ENCODE measurements around the gene MRPL11.

MRPL11 gene

GRCh38 chr11:66470015-66470414, 31.4 kb upstream of the MRPL11 start:
- Histone ChIP-seq H3K36me3 (peaks cover 33 to 49% (median 38%) of the 10 kb centered on the region in 3 donors), H3K9me3 (no peaks in the 10 kb centered on the region), H3K4me1 (peaks cover 0 to 22% (median 16%) of the 10 kb centered on the region in 4 donors), H3K27ac (no peak overlapping the region), H3K27me3 (no peaks in the 10 kb centered on the region), H3K4me3 (no peak overlapping the region)
- no peak for TF ChIP-seq CTCF (IDR thresholded peaks at IDR 0.05)
- DNase-seq = no peak
- intact Hi-C loops (cut with DNase I; ENCODE audit: low total_unique reads) = no loop called here

GRCh38 chr11:66469441-66469840, 30.8 kb upstream of the MRPL11 start:
- peaks cover 28 to 43% (median 36%) of the 10 kb centered on the region in 3 donors for H3K36me3 ChIP-seq
- no peaks in the 10 kb centered on the region for H3K9me3 ChIP-seq
- H3K4me1 ChIP-seq = peaks cover 0 to 22% (median 16%) of the 10 kb centered on the region in 4 donors
- intact Hi-C loops (cut with DNase I; ENCODE audit: low total_unique reads) = no loop called here
- H3K4me3 ChIP-seq = no peak overlapping the region
- H3K27me3 ChIP-seq = no peaks in the 10 kb centered on the region
- DNase-seq = no peak
- H3K27ac ChIP-seq = no peak overlapping the region
- TF ChIP-seq CTCF (IDR thresholded peaks at IDR 0.05) = no peak

GRCh38 chr11:66468691-66469090, 30.0 kb upstream of the MRPL11 start:
- no peak for TF ChIP-seq CTCF (IDR thresholded peaks at IDR 0.05)
- peaks cover 0 to 22% (median 16%) of the 10 kb centered on the region in 4 donors for H3K4me1 ChIP-seq
- peaks cover 20 to 35% (median 29%) of the 10 kb centered on the region in 3 donors for H3K36me3 ChIP-seq
- H3K27me3 ChIP-seq = no peaks in the 10 kb centered on the region
- intact Hi-C loops (cut with DNase I; ENCODE audit: low total_unique reads) = no loop called here
- DNase-seq = no peak
- H3K4me3 ChIP-seq = no peak overlapping the region
- H3K9me3 ChIP-seq = no peaks in the 10 kb centered on the region
- no peak overlapping the region for H3K27ac ChIP-seq

GRCh38 chr11:66467756-66468155, 29.1 kb upstream of the MRPL11 start:
- H3K4me1 ChIP-seq = peaks cover 0 to 22% (median 16%) of the 10 kb centered on the region in 4 donors
- H3K27ac ChIP-seq = peak overlapping the region; percentile 67 to 85
- TF ChIP-seq CTCF (IDR thresholded peaks at IDR 0.05) = no peak
- H3K9me3 ChIP-seq = no peaks in the 10 kb centered on the region
- H3K4me3 ChIP-seq = peak overlapping the region; percentile 67
- no peaks in the 10 kb centered on the region for H3K27me3 ChIP-seq
- DNase-seq = peak in 1 of 2 donors; percentile 39
- H3K36me3 ChIP-seq = peaks cover 11 to 26% (median 19%) of the 10 kb centered on the region in 3 donors
- intact Hi-C loops (cut with DNase I; ENCODE audit: low total_unique reads) = no loop called here

- H3K4me3 ChIP-seq = peak overlapping the region; percentile 67
- H3K4me1 ChIP-seq = peaks cover 0 to 22% (median 16%) of the 10 kb centered on the region in 4 donors
- peak overlapping the region; percentile 67 to 85 for H3K27ac ChIP-seq
- H3K9me3 ChIP-seq = no peaks in the 10 kb centered on the region
- intact Hi-C loops (cut with DNase I; ENCODE audit: low total_unique reads) = no loop called here
- DNase-seq = no peak
- H3K27me3 ChIP-seq = no peaks in the 10 kb centered on the region
- TF ChIP-seq CTCF (IDR thresholded peaks at IDR 0.05) = peak; percentile 42 to 57
- peaks cover 5 to 20% (median 13%) of the 10 kb centered on the region in 3 donors for H3K36me3 ChIP-seq
Measured at GRCh38 chr11:66467034-66467659, 28.5 kb upstream of the MRPL11 start.

Measured in tibial artery (tissue), 4 donors.